ENCODE measurements around the gene NTF4. TPM values are rescaled to one million over a fixed set of nuclear protein-coding genes. Genes with fewer than 3 reads are reported as not detected.
"Not testable (repeated sequence)": the region's sequence is repeated elsewhere in the genome, so short reads cannot be mapped to it uniquely, and the experiment has no call there.

NTF4 gene
- total RNA-seq, 1 experiment from 2014 or later: 4.0 TPM

DNA sequence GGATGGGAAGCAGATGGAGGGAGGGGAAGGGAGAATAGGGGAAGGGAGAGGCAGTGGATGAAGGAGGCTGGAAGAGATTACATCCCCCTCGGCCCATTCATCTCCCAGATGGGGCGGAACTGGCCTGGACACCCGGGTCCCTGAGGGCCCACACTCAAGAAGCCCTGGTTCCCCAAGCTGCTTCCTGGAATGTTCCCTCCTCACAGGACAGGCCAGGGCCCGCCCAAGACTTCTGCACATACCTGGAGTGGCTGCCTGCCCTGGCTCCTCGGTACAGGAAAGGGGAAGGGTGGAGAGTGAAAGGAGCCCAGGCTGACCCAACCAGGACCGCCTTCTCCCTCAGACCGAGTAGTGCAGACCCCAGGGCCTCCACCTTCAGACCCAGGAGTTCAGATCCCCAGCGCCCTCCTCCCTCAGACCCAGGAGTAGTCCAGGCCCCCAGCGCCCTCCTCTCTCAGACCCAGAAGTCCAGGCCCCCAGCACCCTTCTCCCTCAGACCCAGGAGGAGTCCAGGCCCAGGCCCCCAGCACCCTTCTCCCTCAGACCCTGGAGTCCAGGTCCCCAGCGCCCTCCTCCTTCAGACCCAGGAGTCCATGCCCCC, 489 bp downstream of the NTF4 start:
- DNase-seq (ENCODE audit: low read depth): no peak

DNA sequence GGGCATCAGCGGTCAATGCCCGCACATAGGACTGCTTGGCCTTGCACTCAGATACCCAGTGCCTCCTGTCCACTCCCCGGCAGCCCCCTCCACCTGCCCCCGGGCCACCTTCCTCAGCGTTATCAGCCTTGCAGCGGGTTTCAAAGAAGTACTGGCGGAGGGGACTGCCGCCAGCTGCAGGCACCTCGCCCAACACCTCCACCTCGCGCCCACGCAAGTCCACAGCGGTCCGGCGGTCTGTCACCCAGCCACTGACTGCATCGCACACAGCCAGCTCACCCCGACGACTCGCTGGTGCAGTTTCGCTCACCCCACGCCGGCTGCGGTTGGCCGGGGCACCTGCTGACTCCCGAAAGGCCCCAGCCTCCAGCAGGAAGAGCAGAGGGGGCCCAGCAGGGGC, 3.2 kb downstream of the NTF4 start:
- no peak for DNase-seq (ENCODE audit: low read depth)

More for the DNA sequence above, 489 bp downstream of the NTF4 start:
- in situ Hi-C loops (cut with HindIII; ENCODE audit: low pct_unique_long_range_greater_than_20kb, low sequenced_read_pairs): no loop called here

DNA sequence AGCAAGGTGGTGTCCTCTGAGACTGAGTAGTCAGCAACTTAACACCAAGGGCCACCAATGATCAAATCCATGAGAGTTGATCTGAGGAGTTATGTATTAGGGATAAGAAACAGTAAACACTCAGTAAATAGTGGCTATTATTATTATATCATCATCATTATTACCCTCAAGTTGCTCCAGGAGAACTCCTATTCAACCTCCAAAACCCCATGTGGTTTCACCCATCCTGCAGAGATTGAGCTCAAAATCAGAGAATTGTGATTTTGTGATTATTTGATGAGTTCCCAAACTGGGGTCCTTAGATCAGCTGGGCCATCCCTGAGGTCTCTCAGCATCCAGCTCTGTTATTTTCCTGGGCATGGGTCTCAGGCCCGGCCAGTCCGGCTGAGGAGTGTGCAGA, 3.6 kb downstream of the NTF4 start:
- in situ Hi-C loops (cut with HindIII; ENCODE audit: low pct_unique_long_range_greater_than_20kb, low sequenced_read_pairs): no loop called here
- DNase-seq (ENCODE audit: low read depth): no peak

More for the DNA sequence above, 3.2 kb downstream of the NTF4 start:
- in situ Hi-C loops (cut with HindIII; ENCODE audit: low pct_unique_long_range_greater_than_20kb, low sequenced_read_pairs): no loop called here

DNA sequence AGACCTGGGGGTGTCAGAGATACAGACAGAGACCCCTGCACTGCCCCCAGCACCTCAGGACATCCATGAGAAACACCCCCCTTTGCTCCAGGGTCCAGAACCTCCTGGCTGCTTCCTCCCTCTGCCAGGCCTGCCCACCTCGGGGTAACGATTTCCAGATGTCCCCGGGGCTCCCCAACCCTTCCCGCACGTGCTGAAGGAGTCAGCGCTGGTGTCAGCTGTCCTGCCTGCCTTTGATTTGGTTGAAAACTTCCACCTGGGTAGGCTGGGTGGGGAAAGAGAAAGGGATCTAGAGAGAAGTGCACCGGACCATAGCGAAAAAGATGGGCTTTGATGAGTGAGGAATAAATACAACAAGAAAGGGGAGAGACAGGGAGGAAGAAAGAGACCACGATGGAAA, 5.6 kb downstream of the NTF4 start:
- no peak for DNase-seq (ENCODE audit: low read depth)
- in situ Hi-C loops (cut with HindIII; ENCODE audit: low pct_unique_long_range_greater_than_20kb, low sequenced_read_pairs): no loop called here

DNA sequence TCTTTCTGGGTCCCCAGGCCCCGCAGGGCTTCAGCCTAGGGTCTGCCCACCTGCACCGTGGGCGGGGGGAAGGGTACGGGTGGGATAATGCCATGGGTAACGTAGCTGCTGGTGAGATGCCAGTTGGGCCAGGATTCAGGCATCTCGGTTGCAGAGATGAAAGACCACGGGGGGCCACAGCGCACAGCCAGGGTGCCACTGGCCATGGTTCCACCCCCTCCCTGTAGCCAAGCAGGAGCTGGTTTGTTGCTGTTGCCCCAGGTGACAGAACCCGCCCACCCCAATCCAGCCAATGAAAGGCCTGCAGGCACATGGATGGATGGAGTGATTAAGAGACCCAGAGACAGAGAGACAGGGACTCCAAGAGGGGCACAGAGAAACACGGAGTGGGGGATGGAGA, 6.1 kb downstream of the NTF4 start:
- no peak for DNase-seq (ENCODE audit: low read depth)
- in situ Hi-C loops (cut with HindIII; ENCODE audit: low pct_unique_long_range_greater_than_20kb, low sequenced_read_pairs): no loop called here

DNA sequence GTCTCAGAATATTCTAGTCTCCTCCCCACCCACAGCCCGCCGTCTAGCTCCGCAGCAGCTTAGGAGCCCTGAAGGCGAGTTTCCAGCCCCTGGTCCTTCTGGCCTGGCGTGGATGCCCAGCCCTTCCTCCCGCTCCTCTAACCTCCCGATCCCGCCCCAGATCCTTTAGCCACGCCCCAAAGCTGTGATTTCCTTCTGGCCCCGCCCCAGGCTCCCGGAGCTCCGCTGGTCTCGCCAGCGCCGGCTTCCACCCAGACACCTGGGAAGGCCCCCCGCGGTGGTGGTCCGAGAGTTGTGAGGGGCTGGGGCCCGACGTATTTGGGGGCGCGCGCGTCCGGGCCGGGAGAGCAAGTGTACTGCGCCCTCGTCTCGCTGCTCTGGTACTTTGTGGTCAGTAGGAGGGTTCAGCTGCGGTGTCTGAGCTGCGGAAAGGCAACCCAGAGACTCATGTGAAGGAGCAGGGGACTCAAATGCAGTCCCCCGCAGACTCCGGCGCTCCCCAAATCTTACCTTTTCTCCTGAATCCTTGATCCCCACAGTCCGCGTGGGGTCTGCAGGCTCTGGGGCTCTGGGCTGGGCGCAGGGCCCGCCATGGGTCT, 6.9 kb downstream of the NTF4 start, which contains the start of gene CGB7:
TSS of gene CGB7 (minus strand) at position 114 of the 599 bp plus-strand sequence. CDS start 2,374 bp downstream, outside the sequence.
- in situ Hi-C loops (cut with HindIII; ENCODE audit: low pct_unique_long_range_greater_than_20kb, low sequenced_read_pairs): no loop called here
- peak; percentile 70 for DNase-seq (ENCODE audit: low read depth)

DNA sequence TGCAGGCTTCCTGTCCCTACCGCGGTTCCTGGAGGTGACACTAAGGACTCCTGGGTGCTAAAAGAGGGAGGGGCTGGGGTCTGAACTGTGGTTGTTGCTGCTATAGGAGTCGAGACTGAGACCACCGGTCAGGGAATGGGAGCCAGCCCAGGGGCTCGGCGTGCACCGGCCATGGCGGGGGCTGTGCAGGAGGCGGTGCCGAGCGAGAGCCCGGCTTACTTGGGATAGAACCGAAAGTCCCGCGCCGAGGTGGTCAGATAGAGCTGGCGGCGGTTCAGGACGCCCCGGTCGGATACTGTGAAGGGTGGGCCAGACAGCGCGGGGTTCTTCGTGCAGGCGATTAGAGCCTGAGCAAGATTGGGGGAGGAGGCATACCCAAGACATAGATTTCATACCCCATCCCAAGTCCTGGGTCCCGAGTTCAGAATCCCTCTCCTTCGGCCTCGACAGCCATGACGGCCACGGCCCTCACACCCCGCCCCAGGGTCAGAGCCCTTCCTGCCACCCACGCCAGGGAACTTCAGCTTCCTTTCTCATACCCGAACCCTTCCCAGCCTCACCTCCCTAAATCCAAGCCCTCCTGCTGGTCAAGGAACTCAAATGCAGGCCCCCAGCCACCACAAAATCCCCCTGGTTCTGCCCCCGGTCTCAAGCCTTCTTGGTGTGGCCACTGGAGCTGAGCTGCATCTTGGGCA, 7.6 kb downstream of the NTF4 start:
- DNase-seq (ENCODE audit: low read depth); in situ Hi-C loops (cut with HindIII; ENCODE audit: low pct_unique_long_range_greater_than_20kb, low sequenced_read_pairs): not testable (repeated sequence)

DNA sequence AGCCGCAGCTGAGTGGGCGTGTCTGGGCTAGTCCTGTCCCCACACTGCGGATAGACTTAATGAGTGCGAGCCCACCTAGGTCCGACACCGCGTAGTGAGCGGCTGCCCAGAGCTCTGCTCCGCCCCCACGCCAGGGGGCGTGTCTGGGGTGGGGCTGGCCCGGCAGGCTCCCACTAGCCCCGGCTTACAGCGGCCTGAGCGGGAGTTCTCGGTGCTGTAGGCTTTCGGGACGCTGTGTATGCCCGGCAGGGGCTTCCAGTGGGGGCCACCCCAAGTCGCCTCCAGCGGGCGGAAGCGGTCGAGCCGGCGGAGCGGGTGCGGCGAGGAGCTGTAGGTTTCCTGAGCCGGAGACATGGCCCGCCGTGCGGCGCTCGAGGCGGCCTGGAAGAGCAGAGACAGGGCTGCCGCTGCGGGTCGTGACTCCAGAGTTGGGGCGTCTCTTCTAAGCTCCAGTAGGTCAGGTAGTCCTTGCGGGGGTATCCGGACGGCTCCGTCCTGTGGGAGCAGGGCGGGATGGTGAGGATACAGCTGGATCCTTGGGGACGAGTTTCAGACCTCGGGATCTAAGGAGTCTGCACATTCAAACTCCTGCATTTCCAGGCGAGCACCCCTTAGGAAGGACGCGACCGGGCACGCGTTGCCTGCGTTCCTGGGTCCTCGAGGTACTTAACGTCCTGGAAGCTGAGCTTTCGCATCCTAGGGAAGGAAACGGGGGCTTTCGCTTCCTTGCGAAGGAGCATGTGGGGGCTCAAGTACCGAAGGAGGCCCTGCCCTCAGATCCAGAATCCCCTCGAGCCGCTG, 8.3 kb downstream of the NTF4 start:
- in situ Hi-C loops (cut with HindIII; ENCODE audit: low pct_unique_long_range_greater_than_20kb, low sequenced_read_pairs): no loop called here
- DNase-seq (ENCODE audit: low read depth): peak; percentile 75

DNA sequence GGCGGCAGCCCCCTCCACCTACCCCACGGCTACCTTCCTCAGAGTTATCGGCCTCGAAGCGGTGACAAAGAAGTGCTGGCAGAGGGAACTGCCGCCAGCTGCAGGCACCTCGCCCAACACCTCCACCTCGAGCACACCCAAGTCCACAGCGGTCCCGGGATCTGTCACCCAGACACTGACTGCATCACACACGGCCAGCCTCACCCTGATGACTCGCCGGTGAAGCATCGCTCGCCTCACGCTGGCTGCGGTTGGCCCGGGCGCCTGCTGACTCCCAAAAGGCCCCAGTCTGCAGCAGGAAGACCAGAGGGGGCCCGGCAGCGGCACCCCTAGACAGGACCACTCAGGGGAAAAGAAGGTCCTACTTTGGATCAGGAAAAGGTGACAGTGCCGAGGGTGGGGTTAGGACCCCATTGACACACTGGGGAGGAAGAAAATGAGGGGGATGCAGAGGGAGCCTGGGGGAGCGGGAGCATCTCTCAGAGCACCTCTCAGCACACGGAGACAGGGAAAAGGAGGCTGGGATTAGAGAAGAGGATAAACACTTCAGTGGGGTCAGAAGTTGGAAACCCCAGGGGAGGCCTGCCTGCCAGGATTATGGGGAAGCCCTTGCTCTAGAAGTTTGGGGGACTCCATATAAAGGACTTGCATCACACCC, 14.1 kb downstream of the NTF4 start:
- peak; percentile 64 for DNase-seq (ENCODE audit: low read depth)
- in situ Hi-C loops (cut with HindIII; ENCODE audit: low pct_unique_long_range_greater_than_20kb, low sequenced_read_pairs): not testable (repeated sequence)

DNA sequence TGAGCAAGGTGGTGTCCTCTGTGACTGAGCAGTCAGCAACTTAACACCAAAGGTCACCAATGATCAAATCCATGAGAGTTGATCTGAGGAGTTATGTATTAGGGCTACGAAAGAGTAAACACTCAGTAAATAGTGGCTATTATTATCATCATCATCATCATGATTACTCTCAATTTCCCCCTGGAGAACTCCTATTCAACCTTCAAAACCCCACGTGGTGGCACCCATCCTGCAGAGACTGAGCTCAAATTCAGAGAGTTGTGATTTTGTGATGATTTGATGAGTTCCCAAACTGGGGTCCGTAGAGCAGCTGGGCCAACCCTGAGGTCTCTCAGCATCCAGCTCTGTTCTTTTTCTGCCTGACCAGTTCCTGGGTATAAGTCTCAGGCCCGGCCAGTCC, 14.8 kb downstream of the NTF4 start:
- DNase-seq (ENCODE audit: low read depth); in situ Hi-C loops (cut with HindIII; ENCODE audit: low pct_unique_long_range_greater_than_20kb, low sequenced_read_pairs): not testable (repeated sequence)

DNA sequence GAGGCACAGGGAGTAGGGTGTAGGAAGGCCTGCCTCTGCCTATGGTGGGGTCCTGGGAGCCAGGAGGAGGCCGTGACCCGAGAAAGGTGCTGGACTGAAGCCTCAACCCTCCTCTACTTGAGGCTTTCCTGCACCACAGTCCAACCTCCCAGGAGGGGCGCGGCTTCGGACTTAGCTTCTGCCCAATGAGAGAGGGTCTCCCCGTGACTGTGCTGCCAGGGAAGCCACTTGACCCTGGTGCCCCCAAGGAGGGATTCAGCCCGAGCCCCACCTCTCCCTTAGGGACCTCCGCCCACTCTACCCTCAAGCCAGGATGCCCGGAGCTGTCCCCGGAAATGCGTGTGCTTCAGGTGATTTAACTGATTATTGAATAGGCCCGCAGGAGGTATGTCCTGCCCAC, 15.6 kb downstream of the NTF4 start, which contains the start of gene CGB8:
TSS of gene CGB8 (minus strand) at position 101 of the 400 bp plus-strand sequence. CDS start 372 bp downstream, outside the sequence.
- in situ Hi-C loops (cut with HindIII; ENCODE audit: low pct_unique_long_range_greater_than_20kb, low sequenced_read_pairs): not testable (repeated sequence)

DNA sequence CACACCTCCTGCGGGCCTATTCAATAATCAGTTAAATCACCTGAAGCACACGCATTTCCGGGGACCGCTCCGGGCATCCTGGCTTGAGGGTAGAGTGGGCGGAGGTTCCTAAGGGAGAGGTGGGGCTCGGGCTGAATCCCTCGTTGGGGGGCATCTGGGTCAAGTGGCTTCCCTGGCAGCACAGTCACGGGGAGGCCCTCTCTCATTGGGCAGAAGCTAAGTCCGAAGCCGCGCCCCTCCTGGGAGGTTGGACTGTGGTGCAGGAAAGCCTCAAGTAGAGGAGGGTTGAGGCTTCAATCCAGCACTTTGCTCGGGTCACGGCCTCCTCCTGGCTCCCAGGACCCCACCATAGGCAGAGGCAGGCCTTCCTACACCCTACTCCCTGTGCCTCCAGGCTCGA, 21.1 kb downstream of the NTF4 start, which contains the start of gene CGB5:
TSS of gene CGB5 (plus strand) at position 301 of the 400 bp plus-strand sequence. CDS start 362 bp downstream, outside the sequence.
- in situ Hi-C loops (cut with HindIII; ENCODE audit: low pct_unique_long_range_greater_than_20kb, low sequenced_read_pairs); DNase-seq (ENCODE audit: low read depth): not testable (repeated sequence)

More for the DNA sequence above, 15.6 kb downstream of the NTF4 start, which contains the start of gene CGB8:
- not testable (repeated sequence) for DNase-seq (ENCODE audit: low read depth)

DNA sequence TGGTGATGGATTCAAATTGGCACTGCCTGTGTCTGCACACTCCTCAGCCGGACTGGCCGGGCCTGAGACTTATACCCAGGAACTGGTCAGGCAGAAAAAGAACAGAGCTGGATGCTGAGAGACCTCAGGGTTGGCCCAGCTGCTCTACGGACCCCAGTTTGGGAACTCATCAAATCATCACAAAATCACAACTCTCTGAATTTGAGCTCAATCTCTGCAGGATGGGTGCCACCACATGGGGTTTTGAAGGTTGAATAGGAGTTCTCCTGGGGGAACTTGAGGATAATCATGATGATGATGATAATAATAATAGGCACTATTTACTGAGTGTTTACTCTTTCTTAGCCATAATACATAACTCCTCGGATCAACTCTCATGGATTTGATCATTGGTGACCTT, 22.0 kb downstream of the NTF4 start:
- in situ Hi-C loops (cut with HindIII; ENCODE audit: low pct_unique_long_range_greater_than_20kb, low sequenced_read_pairs); DNase-seq (ENCODE audit: low read depth): not testable (repeated sequence)

DNA sequence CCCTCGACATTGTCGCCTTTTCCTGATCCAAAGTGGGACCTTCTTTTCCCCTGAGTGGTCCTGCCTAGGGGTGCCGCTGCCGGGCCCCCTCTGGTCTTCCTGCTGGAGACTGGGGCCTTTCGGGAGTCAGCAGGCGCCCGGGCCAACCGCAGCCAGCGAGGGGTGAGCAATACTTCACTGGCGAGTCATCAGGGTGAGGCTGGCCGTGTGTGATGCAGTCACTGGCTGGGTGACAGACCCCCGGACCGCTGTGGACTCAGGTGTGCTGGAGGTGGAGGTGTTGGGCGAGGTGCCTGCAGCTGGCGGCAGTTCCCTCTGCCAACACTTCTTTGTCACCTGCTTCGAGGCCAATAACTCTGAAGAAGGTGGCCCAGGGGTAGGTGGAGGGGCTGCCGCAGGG, 22.4 kb downstream of the NTF4 start:
- DNase-seq (ENCODE audit: low read depth): no peak
- in situ Hi-C loops (cut with HindIII; ENCODE audit: low pct_unique_long_range_greater_than_20kb, low sequenced_read_pairs): no loop called here

DNA sequence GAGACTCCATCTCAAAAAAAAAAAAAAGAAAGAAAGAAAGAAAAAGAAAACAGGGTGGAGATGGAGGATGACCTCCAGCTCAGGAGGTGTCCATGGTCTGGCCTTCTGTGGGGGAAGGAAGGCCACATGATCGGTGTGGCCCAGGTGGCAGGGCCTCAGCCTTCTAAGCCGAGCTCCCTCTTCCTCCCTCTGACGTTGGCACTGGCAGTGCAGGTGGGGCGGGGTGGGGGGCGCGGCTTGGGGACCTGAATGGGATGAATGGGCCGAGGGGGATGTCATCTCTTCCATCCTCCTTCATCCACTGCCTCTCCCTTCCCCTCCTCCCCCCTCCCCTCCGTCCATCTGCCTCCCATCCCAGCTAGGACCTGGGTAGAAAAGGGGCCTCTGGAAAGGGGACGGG, 24.9 kb downstream of the NTF4 start:
- in situ Hi-C loops (cut with HindIII; ENCODE audit: low pct_unique_long_range_greater_than_20kb, low sequenced_read_pairs): not testable (repeated sequence)

DNA sequence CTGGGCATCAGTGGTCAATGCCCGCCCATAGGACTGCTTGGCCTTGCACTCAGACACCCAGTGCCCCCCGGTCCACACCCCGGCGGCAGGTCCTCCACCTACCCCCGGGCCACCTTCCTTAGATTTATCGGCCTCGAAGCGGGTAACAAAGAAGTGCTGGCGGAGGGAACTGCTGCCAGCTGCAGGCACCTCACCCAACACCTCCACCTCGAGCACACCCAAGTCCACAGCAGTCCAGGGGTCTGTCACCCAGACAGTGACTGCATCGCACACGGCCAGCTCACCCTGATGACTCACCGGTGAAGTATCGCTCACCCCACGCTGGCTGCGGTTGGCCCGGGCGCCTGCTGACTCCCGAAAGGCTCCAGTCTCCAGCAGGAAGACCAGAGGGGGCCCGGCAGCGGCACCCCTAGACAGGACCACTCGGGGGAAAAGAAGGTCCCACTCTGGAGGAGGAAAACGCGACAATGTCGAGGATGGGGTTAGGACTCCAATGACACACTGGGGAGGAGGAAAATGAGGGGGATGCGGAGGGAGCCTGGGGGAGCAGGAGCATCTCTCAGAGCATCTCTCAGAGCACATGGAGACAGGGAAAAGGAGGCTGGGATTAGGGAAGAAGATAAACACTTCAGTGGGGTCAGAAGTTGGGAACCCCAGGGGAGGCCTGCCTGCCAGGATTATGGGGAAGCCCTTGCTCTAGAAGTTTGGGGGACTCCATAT, 25.9 kb downstream of the NTF4 start:
- in situ Hi-C loops (cut with HindIII; ENCODE audit: low pct_unique_long_range_greater_than_20kb, low sequenced_read_pairs): not testable (repeated sequence)
- DNase-seq (ENCODE audit: low read depth): peak; percentile 74

More for the DNA sequence above, 24.9 kb downstream of the NTF4 start:
- not testable (repeated sequence) for DNase-seq (ENCODE audit: low read depth)

DNA sequence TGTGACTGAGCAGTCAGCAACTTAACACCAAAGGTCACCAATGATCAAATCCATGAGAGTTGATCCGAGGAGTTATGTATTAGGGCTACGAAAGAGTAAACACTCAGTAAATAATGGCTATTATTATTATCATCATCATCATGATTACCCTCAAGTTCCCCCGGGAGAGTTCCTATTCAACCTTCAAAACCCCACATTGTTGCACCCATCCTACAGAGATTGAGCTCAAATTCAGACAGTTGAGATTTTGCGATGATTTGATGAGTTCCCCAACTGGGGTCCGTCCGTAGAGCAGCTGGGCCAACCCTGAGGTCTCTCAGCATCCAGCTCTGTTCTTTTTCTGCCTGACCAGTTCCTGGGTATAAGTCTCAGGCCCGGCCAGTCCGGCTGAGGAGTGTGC, 26.5 kb downstream of the NTF4 start:
- in situ Hi-C loops (cut with HindIII; ENCODE audit: low pct_unique_long_range_greater_than_20kb, low sequenced_read_pairs); DNase-seq (ENCODE audit: low read depth): not testable (repeated sequence)

Measured in Caki2 (cell line).